ENCODE data around the gene ASTE1. TPM values are rescaled to one million over a fixed set of nuclear protein-coding genes. Genes with fewer than 3 reads are reported as not detected.

The ASTE1 gene
- total and polyA plus RNA-seq, 10 of the 15 experiments (the other 5 are each of a cell fraction or from before 2014, with no cell fraction given) = 5.1 to 12.0 (median 8.2) TPM

GRCh38 chr3:131020122-131020693, 6.4 kb downstream of the ASTE1 start:
- Histone ChIP-seq H3K9me3 (replicated peaks; ENCODE audit: control insufficient read depth, insufficient read depth, low read length) (no peaks in the 10 kb centered on the region), H3K27ac (ENCODE audit: control insufficient read depth, insufficient read depth) (no peak overlapping the region), H3K27me3 (replicated peaks in 1 of 2; ENCODE audit: control insufficient read depth in 2 of 2, insufficient read depth in 2 of 2, low read length in 1 of 2) (no peaks in the 10 kb centered on the region), H3K79me2 (ENCODE audit: control insufficient read depth, insufficient read depth, low read length) (no peaks in the 10 kb centered on the region), H3K4me1 (ENCODE audit: control insufficient read depth, insufficient read depth, low read length) (no peaks in the 10 kb centered on the region), H3K36me3 (ENCODE audit: control insufficient read depth in 2 of 2, insufficient read depth in 2 of 2, low read length in 1 of 2) (peaks cover 0 to 17% of the 10 kb centered on the region in 2 experiments; a peak in 3 of 4 replicates), H4K20me1 (ENCODE audit: control insufficient read depth, insufficient read depth) (no peaks in the 10 kb centered on the region), H3K4me3 (no peak overlapping the region), H3K9ac (ENCODE audit: control insufficient read depth, insufficient read depth, low read length) (no peak overlapping the region), H3K4me2 (ENCODE audit: control insufficient read depth, insufficient read depth) (no peak overlapping the region), H2AFZ (ENCODE audit: control insufficient read depth, low read depth, low read length) (no peak overlapping the region)
- in situ Hi-C loops (cut with MboI) = no loop called here
- SMC1A ChIA-PET (ENCODE audit: uncharacterized antibody, unreplicated experiment) = interaction anchor here (0.6 to 2.3 kb wide), 7 partner anchors 10 to 277 kb away, joined by 3 to 12 read pairs (median 3); partner anchors contain the start of gene ATP2C1
- intact Hi-C loops (cut with micrococcal nuclease; ENCODE audit: unreplicated experiment) = loop anchor here (10.0 kb wide), 2 partner anchors 265 to 475 kb away; no protein-coding TSS in a partner anchor
- TF ChIP-seq TCF7 (IDR thresholded peaks at IDR 0.05; ENCODE audit: borderline replicate concordance) (no peak), SPI1 (IDR thresholded peaks at IDR 0.05; ENCODE audit: borderline replicate concordance, insufficient read depth, low read depth, low read length) (peak; percentile 40; the same call in 1 of the 2 replicates)
- DNase-seq (ENCODE audit: low read depth, low spot score) (no peak), ATAC-seq (peak; percentile 75), FAIRE-seq (no peak)
- 78% methylated on average over 5 of the region's 5 CpGs for WGBS (ENCODE audit: insufficient coverage, insufficient replicate concordance, low lambda C conversion rate, missing lambda C conversion rate)
- RAD21 ChIA-PET (ENCODE audit: unreplicated experiment) = interaction anchor here (1.4 kb wide), 1 partner anchor 13 kb away, joined by 4 read pairs; no protein-coding TSS in a partner anchor
- CTCF ChIA-PET = interaction anchor here (1.6 to 2.8 kb wide), 2 partner anchors 13 to 28 kb away, joined by 5 to 11 read pairs; no protein-coding TSS in a partner anchor
- POLR2A ChIA-PET = no interaction called here
- BruUV-seq (replicated peaks) = no TSS peak

DNA sequence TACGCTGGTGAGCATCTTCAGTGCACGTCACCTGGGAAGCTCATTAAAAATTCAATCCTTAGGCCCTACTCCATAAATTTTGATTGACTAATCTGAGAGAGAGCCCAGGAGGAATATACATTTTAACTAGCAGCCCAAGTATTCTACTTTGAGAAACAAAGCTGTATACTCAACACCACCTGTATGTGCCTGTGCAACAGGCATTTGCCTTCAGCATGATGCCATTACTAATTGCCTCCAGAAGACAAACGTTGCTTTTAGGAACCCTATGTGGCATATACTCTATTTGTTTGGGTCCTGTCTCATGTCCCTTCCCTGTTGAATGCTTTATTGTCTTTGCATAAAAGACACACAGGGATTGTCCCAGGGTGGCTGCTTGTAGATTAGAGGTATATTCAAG, 7.7 kb downstream of the ASTE1 start:
- DNase-seq (ENCODE audit: low read depth, low spot score) (no peak), ATAC-seq (no peak), FAIRE-seq (no peak)
- H3K4me3 ChIP-seq = no peak overlapping the region
- ChIA-PET POLR2A (no interaction called here), SMC1A (ENCODE audit: uncharacterized antibody, unreplicated experiment) (interaction anchor here (0.9 to 1.2 kb wide), 4 partner anchors 9 to 17 kb away, joined by 3 to 4 read pairs (median 4); no protein-coding TSS in a partner anchor), CTCF (interaction anchor here (0.7 to 2.8 kb wide), 3 partner anchors 14 to 29 kb away, joined by 3 to 11 read pairs (median 5); no protein-coding TSS in a partner anchor), RAD21 (ENCODE audit: unreplicated experiment) (no interaction called here)
- no peak overlapping the region for H3K27ac ChIP-seq (ENCODE audit: control insufficient read depth, insufficient read depth)
- intact Hi-C loops (cut with micrococcal nuclease; ENCODE audit: unreplicated experiment) (no loop called here), in situ Hi-C loops (cut with MboI) (no loop called here)
- H3K27me3 ChIP-seq (replicated peaks in 1 of 2; ENCODE audit: control insufficient read depth in 2 of 2, insufficient read depth in 2 of 2, low read length in 1 of 2) = no peaks in the 10 kb centered on the region
- no peaks in the 10 kb centered on the region for H3K4me1 ChIP-seq (ENCODE audit: control insufficient read depth, insufficient read depth, low read length)
- no peak overlapping the region for H2AFZ ChIP-seq (ENCODE audit: control insufficient read depth, low read depth, low read length)
- 100% methylated on average over 3 of the region's 3 CpGs for WGBS (ENCODE audit: insufficient coverage, insufficient replicate concordance, low lambda C conversion rate, missing lambda C conversion rate)
- H3K9ac ChIP-seq (ENCODE audit: control insufficient read depth, insufficient read depth, low read length) = no peak overlapping the region
- H4K20me1 ChIP-seq (ENCODE audit: control insufficient read depth, insufficient read depth) = no peaks in the 10 kb centered on the region
- H3K4me2 ChIP-seq (ENCODE audit: control insufficient read depth, insufficient read depth) = no peak overlapping the region
- H3K36me3 ChIP-seq (ENCODE audit: control insufficient read depth in 2 of 2, insufficient read depth in 2 of 2, low read length in 1 of 2) = peaks cover 0 to 25% of the 10 kb centered on the region in 2 experiments; a peak in 3 of 4 replicates
- BruUV-seq (replicated peaks) = no TSS peak
- H3K79me2 ChIP-seq (ENCODE audit: control insufficient read depth, insufficient read depth, low read length) = no peaks in the 10 kb centered on the region
- no peaks in the 10 kb centered on the region for H3K9me3 ChIP-seq (replicated peaks; ENCODE audit: control insufficient read depth, insufficient read depth, low read length)
- TF ChIP-seq YY1 (IDR thresholded peaks at IDR 0.05; ENCODE audit: low read depth, low read length) = no peak
- TF ChIP-seq STAT1 (conservative IDR thresholded peaks at IDR 0.05) = no peak
- TF ChIP-seq ZNF622 (IDR thresholded peaks at IDR 0.05) = no peak
- no peak for TF ChIP-seq SRF (IDR thresholded peaks at IDR 0.05; ENCODE audit: low read depth in 2 of 2, low read length in 2 of 2)
- no peak for TF ChIP-seq HDGF (IDR thresholded peaks at IDR 0.05)
- TF ChIP-seq CEBPZ (IDR thresholded peaks at IDR 0.05; ENCODE audit: low read depth, low read length) = no peak
- TF ChIP-seq, protein P1, sequence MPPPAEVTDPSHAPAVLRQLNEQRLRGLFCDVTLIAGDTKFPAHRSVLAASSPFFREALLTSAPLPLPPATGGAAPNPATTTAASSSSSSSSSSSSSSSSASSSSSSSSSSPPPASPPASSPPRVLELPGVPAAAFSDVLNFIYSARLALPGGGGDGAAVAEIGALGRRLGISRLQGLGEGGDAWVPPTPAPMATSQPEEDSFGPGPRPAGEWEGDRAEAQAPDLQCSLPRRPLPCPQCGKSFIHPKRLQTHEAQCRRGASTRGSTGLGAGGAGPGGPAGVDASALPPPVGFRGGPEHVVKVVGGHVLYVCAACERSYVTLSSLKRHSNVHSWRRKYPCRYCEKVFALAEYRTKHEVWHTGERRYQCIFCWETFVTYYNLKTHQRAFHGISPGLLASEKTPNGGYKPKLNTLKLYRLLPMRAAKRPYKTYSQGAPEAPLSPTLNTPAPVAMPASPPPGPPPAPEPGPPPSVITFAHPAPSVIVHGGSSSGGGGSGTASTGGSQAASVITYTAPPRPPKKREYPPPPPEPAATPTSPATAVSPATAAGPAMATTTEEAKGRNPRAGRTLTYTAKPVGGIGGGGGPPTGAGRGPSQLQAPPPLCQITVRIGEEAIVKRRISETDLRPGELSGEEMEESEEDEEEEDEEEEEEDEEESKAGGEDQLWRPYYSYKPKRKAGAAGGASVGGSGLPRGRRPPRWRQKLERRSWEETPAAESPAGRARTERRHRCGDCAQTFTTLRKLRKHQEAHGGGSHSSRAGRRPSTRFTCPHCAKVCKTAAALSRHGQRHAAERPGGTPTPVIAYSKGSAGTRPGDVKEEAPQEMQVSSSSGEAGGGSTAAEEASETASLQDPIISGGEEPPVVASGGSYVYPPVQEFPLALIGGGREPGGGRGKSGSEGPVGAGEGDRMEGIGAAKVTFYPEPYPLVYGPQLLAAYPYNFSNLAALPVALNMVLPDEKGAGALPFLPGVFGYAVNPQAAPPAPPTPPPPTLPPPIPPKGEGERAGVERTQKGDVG (CRISPR knock-in tag; IDR thresholded peaks at IDR 0.05) = no peak
- no peak for TF ChIP-seq ZNF207 (IDR thresholded peaks at IDR 0.05; ENCODE audit: borderline replicate concordance)

Data from GM12878 (cell line).